HCT116 (cell line): ENCODE results near the gene EDN1. TPM values are rescaled to one million over a fixed set of nuclear protein-coding genes. Genes with fewer than 3 reads are reported as not detected.

Experiments
- ATAC-seq: fragments of 200-7000 bp; cut with Tn5 transposase; 2 replicates; pipeline ENCODE4 v1.9.1; 2020; ENCODE audit warnings: mild to moderate bottlenecking, moderate library complexity
- BruUV-seq: library from RNA; stranded (reverse); fragments of 400-500 nt; replicated peaks from 2 replicates; lab custom pipeline; 2021; lab: Mats Ljungman, UMichigan
- CTCF ChIA-PET: fragments of 300-600 bp; sonication (Branson Sonifier 250); formaldehyde crosslinking; loops from one replicate; lab custom pipeline; 2021; ENCODE audit warnings: antibody characterized with exemption; lab: Charles Lee
- POLR2A ChIA-PET: fragments of 300-600, 350-600 bp; sonication (Branson Sonifier 250); formaldehyde crosslinking; loops from one replicate; lab custom pipeline; 2021; ENCODE audit warnings: antibody characterized with exemption; lab: Charles Lee
- RAD21 ChIA-PET, 2 experiments: fragments of 300-600 bp; sonication (Branson Sonifier 250); formaldehyde crosslinking; loops; one replicate each; lab custom pipeline; 2023; ENCODE audit warnings: low total read pairs in 2 of 2; ENCODE audit not compliant: uncharacterized antibody in 2 of 2, unreplicated experiment in 2 of 2, low non-redundant PET in 1 of 2; lab: Charles Lee
- DNase-seq: peaks from one replicate; pipeline ENCODE4 v3.0.0-alpha.2; 2010; ENCODE audit warnings: low read depth, low spot score
- H2AFZ ChIP-seq: fragments of 200-600 bp; shearing (Covaris generic), sonication (generic); 2 replicates; pipeline ENCODE4 v1.6.1; 2017; ENCODE audit warnings: low read depth, mixed run types, mixed read lengths, antibody characterized with exemption, low read length; ENCODE audit not compliant: poor library complexity, severe bottlenecking
- H3K27ac ChIP-seq: 2 replicates; pipeline ENCODE4 v1.5.1; 2012; ENCODE audit warnings: low read depth, low read length
- H3K27me3 ChIP-seq: fragments of 200-600 bp; sonication (generic); 2 replicates; pipeline ENCODE4 v1.6.1; 2016; ENCODE audit warnings: mixed run types, low read length, mixed read lengths; ENCODE audit not compliant: insufficient read depth
- H3K36me3 ChIP-seq, 2 experiments: fragments of 200-500 bp in 1 of 2; fragments of 200-600 bp in 1 of 2; sonication (Bioruptor generic) in 1 of 2; sonication (generic) in 1 of 2; 2 replicates each; pipeline versions ENCODE4 v1.5.1 to v1.6.1; 2014 to 2016; ENCODE audit warnings: low read length in 2 of 2, inconsistent platforms in 1 of 2, mixed read lengths in 1 of 2, mixed run types in 1 of 2; ENCODE audit not compliant: insufficient read depth in 2 of 2, control insufficient read depth in 1 of 2
- H3K4me1 ChIP-seq, 2 experiments: fragments of 200-600 bp in 1 of 2; sonication (generic) in 1 of 2; 2 replicates each; pipeline versions ENCODE4 v1.5.1 to v1.6.1; 2012 to 2017; ENCODE audit warnings: low read length in 2 of 2, inconsistent platforms in 1 of 2, mild to moderate bottlenecking in 1 of 2, mixed read lengths in 1 of 2, mixed run types in 1 of 2, moderate library complexity in 1 of 2; ENCODE audit not compliant: insufficient read depth in 2 of 2, control insufficient read depth in 1 of 2
- H3K4me2 ChIP-seq: fragments of 200-600 bp; sonication (generic); 2 replicates; pipeline ENCODE4 v1.6.1; 2017; ENCODE audit warnings: mixed run types, low read length, mixed read lengths
- H3K4me3 ChIP-seq, 2 experiments: fragments of 200-600 bp in 1 of 2; sonication (generic) in 1 of 2; replicated peaks in 1 of 2; 2 replicates each; pipeline ENCODE4 v1.5.1; 2011 to 2016; ENCODE audit warnings: low read length in 2 of 2, control low read depth in 1 of 2, low read depth in 1 of 2, mild to moderate bottlenecking in 1 of 2, mixed read lengths in 1 of 2, mixed run types in 1 of 2
- H3K79me2 ChIP-seq: fragments of 200-600 bp; sonication (generic); 2 replicates; pipeline ENCODE4 v1.6.1; 2017; ENCODE audit warnings: mild to moderate bottlenecking, mixed run types, low read length, moderate library complexity, mixed read lengths; ENCODE audit not compliant: insufficient read depth
- H3K9ac ChIP-seq: fragments of 200-600 bp; sonication (generic); 2 replicates; pipeline ENCODE4 v1.6.1; 2016; ENCODE audit warnings: low read length, mixed read lengths
- H3K9me2 ChIP-seq: fragments of 200-600 bp; sonication (generic), shearing (Covaris generic); 2 replicates; pipeline ENCODE4 v1.6.1; 2017; ENCODE audit warnings: mixed run types, mild to moderate bottlenecking, moderate library complexity; ENCODE audit not compliant: insufficient read depth
- H3K9me3 ChIP-seq, 2 experiments: fragments of 200-500 bp in 1 of 2; fragments of 200-600 bp in 1 of 2; sonication (Bioruptor generic) in 1 of 2; sonication (generic) in 1 of 2; 2 replicates each; pipeline ENCODE4 v1.6.1; 2014 to 2017; ENCODE audit warnings: low read length in 2 of 2, mixed read lengths in 2 of 2, inconsistent platforms in 1 of 2, low read depth in 1 of 2, mild to moderate bottlenecking in 1 of 2, mixed run types in 1 of 2, moderate library complexity in 1 of 2; ENCODE audit not compliant: control insufficient read depth in 1 of 2, insufficient read depth in 1 of 2
- H4K20me1 ChIP-seq: fragments of 200-600 bp; sonication (generic), shearing (Covaris generic); 2 replicates; pipeline ENCODE4 v1.6.1; 2017; ENCODE audit warnings: mixed run types, mild to moderate bottlenecking, moderate library complexity; ENCODE audit not compliant: insufficient read depth
- CBX3 ChIP-seq: IDR thresholded peaks from 2 replicates; pipeline ENCODE4 v1.6.1; 2012; ENCODE audit warnings: low read depth
- ELF1 ChIP-seq: IDR thresholded peaks from 2 replicates; pipeline ENCODE4 v1.6.1; 2012; ENCODE audit warnings: low read depth, borderline replicate concordance
- EZH2phosphoT487 ChIP-seq: fragments of 200-600 bp; IDR thresholded peaks from 2 replicates; pipeline ENCODE4 v1.6.1; 2018; ENCODE audit warnings: antibody characterized with exemption, borderline replicate concordance
- POLR2A ChIP-seq: IDR thresholded peaks from 2 replicates; pipeline ENCODE4 v1.7.0; 2011; ENCODE audit warnings: borderline replicate concordance; ENCODE audit not compliant: insufficient read depth, insufficient read length; ENCODE audit errors: extremely low read depth
- POLR2AphosphoS5 ChIP-seq: IDR thresholded peaks from 2 replicates; pipeline ENCODE4 v1.6.1; 2011; ENCODE audit warnings: mild to moderate bottlenecking, low read depth, low read length, moderate library complexity
- SIN3A ChIP-seq: IDR thresholded peaks from 2 replicates; pipeline ENCODE4 v1.6.1; 2012; ENCODE audit warnings: low read depth
- SP1 ChIP-seq: IDR thresholded peaks from 2 replicates; pipeline ENCODE4 v1.6.1; 2012; ENCODE audit warnings: low read depth
- TCF7L2 ChIP-seq: IDR thresholded peaks from 2 replicates; pipeline ENCODE4 v1.7.0; 2011; ENCODE audit warnings: borderline replicate concordance, inconsistent platforms; ENCODE audit not compliant: insufficient read depth, insufficient read length; ENCODE audit errors: extremely low read depth
- YY1 ChIP-seq: IDR thresholded peaks from 2 replicates; pipeline ENCODE4 v1.6.1; 2011; ENCODE audit warnings: low read length, low read depth, moderate library complexity, mild to moderate bottlenecking; ENCODE audit not compliant: insufficient replicate concordance; ENCODE audit errors: extremely low read depth
- ZNF274 ChIP-seq: fragments of 200-500 bp; sonication (Bioruptor generic); IDR thresholded peaks from 2 replicates; pipeline ENCODE4 v1.6.1; 2014; ENCODE audit warnings: mild to moderate bottlenecking, low read depth, low read length, inconsistent platforms
- intact Hi-C: fragments of 100-400 bp; cut with micrococcal nuclease; formaldehyde crosslinking; loops from 2 replicates; pipeline ENCODE4 v1.10.0; 2022
- total RNA-seq: library from RNA; stranded (reverse); gene quantifications from one replicate; pipeline ENCODE4 v1.2.1, GENCODE V29; 2021; ENCODE audit not compliant: unreplicated experiment
- TF ChIP-seq, protein P1 (sequence below): IDR thresholded peaks from 2 replicates; pipeline ENCODE4 v1.6.1; 2011; ENCODE audit warnings: mild to moderate bottlenecking, low read length, moderate library complexity; ENCODE audit not compliant: insufficient replicate concordance; ENCODE audit errors: extremely low read depth
- TF ChIP-seq, protein P2 (sequence below): IDR thresholded peaks from 2 replicates; pipeline ENCODE4 v1.6.1; 2012
- TF ChIP-seq, protein P3 (sequence below), 3 experiments: fragments of 200-600 bp in 1 of 3; sonication (generic) in 1 of 3; IDR thresholded peaks in 2 of 3; conservative IDR thresholded peaks in 1 of 3; 2 replicates each; pipeline ENCODE4 v1.5.1; 2012 to 2017; ENCODE audit warnings: low read depth in 2 of 3, low read length in 2 of 3, antibody characterized with exemption in 1 of 3, borderline replicate concordance in 1 of 3, control low read depth in 1 of 3, mild to moderate bottlenecking in 1 of 3, mixed read lengths in 1 of 3, mixed run types in 1 of 3, moderate library complexity in 1 of 3; ENCODE audit not compliant: insufficient read depth in 1 of 3

EDN1 gene
- total RNA-seq, 1 experiment from 2014 or later = 0.22 TPM

DNA sequence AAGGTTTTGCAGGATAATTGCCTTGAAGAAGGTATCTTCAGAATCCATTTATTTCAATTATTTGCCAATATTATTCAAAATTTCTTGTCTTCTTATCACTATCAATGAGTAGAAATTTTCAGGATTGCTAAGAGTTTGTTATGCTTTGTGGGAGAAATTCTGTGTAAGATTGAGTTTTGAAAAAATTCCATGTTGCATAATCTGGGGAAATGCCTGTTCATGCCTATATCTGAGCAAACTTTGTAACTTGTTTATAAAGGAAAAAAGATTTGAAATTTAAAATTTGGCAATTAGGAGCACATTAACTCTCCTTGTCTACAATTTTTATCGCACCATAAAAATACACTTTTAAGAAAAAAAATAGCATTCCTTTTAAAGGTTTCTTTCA is 39.8 kb upstream of the EDN1 start:
- no TSS peak for BruUV-seq
- Histone ChIP-seq H3K79me2 (no peaks in the 10 kb centered on the region), H3K9me3 (no peaks in the 10 kb centered on the region), H2AFZ (no peak overlapping the region), H3K4me1 (peaks cover 0 to 2% of the 10 kb centered on the region in 2 experiments; a peak in 2 of 4 replicates), H3K9ac (no peak overlapping the region), H4K20me1 (0 out of 2 replicates have a peak, but pooled peaks cover 5% of the 10 kb centered on the region), H3K4me3 (no peak overlapping the region), H3K36me3 (no peaks in the 10 kb centered on the region), H3K27me3 (no peaks in the 10 kb centered on the region), H3K27ac (no peak overlapping the region), H3K4me2 (no peak overlapping the region), H3K9me2 (no peaks in the 10 kb centered on the region)
- ChIA-PET CTCF (no interaction called here), POLR2A (no interaction called here), RAD21 (no interaction called here)
- no peak for TF ChIP-seq ZNF274
- TF ChIP-seq POLR2AphosphoS5 = no peak
- TF ChIP-seq SIN3A = no peak
- no peak for TF ChIP-seq YY1
- no peak for TF ChIP-seq POLR2A
- TF ChIP-seq ELF1 = no peak
- TF ChIP-seq EZH2phosphoT487 = no peak
- TF ChIP-seq, protein P1, sequence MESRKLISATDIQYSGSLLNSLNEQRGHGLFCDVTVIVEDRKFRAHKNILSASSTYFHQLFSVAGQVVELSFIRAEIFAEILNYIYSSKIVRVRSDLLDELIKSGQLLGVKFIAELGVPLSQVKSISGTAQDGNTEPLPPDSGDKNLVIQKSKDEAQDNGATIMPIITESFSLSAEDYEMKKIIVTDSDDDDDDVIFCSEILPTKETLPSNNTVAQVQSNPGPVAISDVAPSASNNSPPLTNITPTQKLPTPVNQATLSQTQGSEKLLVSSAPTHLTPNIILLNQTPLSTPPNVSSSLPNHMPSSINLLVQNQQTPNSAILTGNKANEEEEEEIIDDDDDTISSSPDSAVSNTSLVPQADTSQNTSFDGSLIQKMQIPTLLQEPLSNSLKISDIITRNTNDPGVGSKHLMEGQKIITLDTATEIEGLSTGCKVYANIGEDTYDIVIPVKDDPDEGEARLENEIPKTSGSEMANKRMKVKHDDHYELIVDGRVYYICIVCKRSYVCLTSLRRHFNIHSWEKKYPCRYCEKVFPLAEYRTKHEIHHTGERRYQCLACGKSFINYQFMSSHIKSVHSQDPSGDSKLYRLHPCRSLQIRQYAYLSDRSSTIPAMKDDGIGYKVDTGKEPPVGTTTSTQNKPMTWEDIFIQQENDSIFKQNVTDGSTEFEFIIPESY = no peak
- TF ChIP-seq TCF7L2 = no peak
- no peak for TF ChIP-seq SP1
- no peak for TF ChIP-seq CBX3
- TF ChIP-seq, protein P2, sequence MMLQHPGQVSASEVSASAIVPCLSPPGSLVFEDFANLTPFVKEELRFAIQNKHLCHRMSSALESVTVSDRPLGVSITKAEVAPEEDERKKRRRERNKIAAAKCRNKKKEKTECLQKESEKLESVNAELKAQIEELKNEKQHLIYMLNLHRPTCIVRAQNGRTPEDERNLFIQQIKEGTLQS = no peak
- TF ChIP-seq, protein P3, sequence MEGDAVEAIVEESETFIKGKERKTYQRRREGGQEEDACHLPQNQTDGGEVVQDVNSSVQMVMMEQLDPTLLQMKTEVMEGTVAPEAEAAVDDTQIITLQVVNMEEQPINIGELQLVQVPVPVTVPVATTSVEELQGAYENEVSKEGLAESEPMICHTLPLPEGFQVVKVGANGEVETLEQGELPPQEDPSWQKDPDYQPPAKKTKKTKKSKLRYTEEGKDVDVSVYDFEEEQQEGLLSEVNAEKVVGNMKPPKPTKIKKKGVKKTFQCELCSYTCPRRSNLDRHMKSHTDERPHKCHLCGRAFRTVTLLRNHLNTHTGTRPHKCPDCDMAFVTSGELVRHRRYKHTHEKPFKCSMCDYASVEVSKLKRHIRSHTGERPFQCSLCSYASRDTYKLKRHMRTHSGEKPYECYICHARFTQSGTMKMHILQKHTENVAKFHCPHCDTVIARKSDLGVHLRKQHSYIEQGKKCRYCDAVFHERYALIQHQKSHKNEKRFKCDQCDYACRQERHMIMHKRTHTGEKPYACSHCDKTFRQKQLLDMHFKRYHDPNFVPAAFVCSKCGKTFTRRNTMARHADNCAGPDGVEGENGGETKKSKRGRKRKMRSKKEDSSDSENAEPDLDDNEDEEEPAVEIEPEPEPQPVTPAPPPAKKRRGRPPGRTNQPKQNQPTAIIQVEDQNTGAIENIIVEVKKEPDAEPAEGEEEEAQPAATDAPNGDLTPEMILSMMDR (IDR thresholded peaks at IDR 0.05 in 2 of 3, conservative IDR thresholded peaks at IDR 0.05 in 1 of 3; ENCODE audit: borderline replicate concordance in 1 of 3, insufficient read depth in 1 of 3, low read depth in 2 of 3, low read length in 2 of 3) = no peak
- intact Hi-C loops = no loop called here
- ATAC-seq = no peak
- no peak for DNase-seq
